WTC11 (cell line): ENCODE measurements around the gene CDK18. TPM values are rescaled to one million over a fixed set of nuclear protein-coding genes. Genes with fewer than 3 reads are reported as not detected.

Source experiments
- ATAC-seq: fragments of 200-7000 bp; cut with Tn5 transposase; 2 replicates; pipeline ENCODE4 v1.10.0; 2021; ENCODE audit warnings: mild to moderate bottlenecking, moderate library complexity
- CTCF ChIA-PET: fragments of 300-600 bp; sonication (Branson Sonifier 250); formaldehyde crosslinking; loops from one replicate; lab custom pipeline; 2021; ENCODE audit warnings: antibody characterized with exemption; lab: Charles Lee
- POLR2A ChIA-PET: fragments of 350-600 bp; sonication (Branson Sonifier 250); formaldehyde crosslinking; loops from one replicate; lab custom pipeline; 2021; ENCODE audit warnings: antibody characterized with exemption; lab: Charles Lee
- DNase-seq: peaks from one replicate; pipeline ENCODE4 v3.0.0; 2021; ENCODE audit warnings: low spot score
- H3K27ac Mint-ChIP-seq: 2 replicates; pipeline ENCODE4 v1.8.0; 2021; ENCODE audit warnings: mixed read lengths
- H3K27me3 Mint-ChIP-seq: 2 replicates; pipeline ENCODE4 v1.8.0; 2021; ENCODE audit warnings: low read depth, mild to moderate bottlenecking, moderate library complexity, mixed read lengths
- H3K36me3 Mint-ChIP-seq: 2 replicates; pipeline ENCODE4 v1.8.0; 2021; ENCODE audit warnings: mixed read lengths
- H3K4me1 Mint-ChIP-seq: 2 replicates; pipeline ENCODE4 v1.8.0; 2022; ENCODE audit warnings: mixed read lengths
- H3K4me3 Mint-ChIP-seq: 2 replicates; pipeline ENCODE4 v1.8.0; 2021; ENCODE audit warnings: mild to moderate bottlenecking, moderate library complexity, mixed read lengths
- H3K9me3 Mint-ChIP-seq: 2 replicates; pipeline ENCODE4 v1.8.0; 2021; ENCODE audit warnings: mixed read lengths
- ATF6 ChIP-seq: sonication (generic); formaldehyde crosslinking; IDR thresholded peaks from 2 replicates; pipeline ENCODE4 v1.8.1; 2023; ENCODE audit warnings: mild to moderate bottlenecking, missing genetic modification reagents
- CBFB ChIP-seq: sonication (generic); formaldehyde crosslinking; IDR thresholded peaks from 2 replicates; pipeline ENCODE4 v1.8.1; 2022; ENCODE audit warnings: mild to moderate bottlenecking, low read depth, missing genetic modification reagents
- EMX1 ChIP-seq: fragments of 250-450 bp; sonication (Bioruptor Pico); IDR thresholded peaks from 2 replicates; pipeline ENCODE4 v1.8.0; 2021; ENCODE audit warnings: mild to moderate bottlenecking
- ETV6 ChIP-seq: sonication (generic); formaldehyde crosslinking; IDR thresholded peaks from 2 replicates; pipeline ENCODE4 v1.8.1; 2022; ENCODE audit warnings: mild to moderate bottlenecking, missing genetic modification reagents
- HMGXB4 ChIP-seq: sonication (generic); formaldehyde crosslinking; IDR thresholded peaks from 2 replicates; pipeline ENCODE4 v1.8.1; 2023; ENCODE audit warnings: mild to moderate bottlenecking, moderate library complexity, missing genetic modification reagents
- MXD4 ChIP-seq: fragments of 250-450 bp; sonication (Bioruptor Pico); IDR thresholded peaks from 2 replicates; pipeline ENCODE4 v1.8.0; 2021; ENCODE audit warnings: mild to moderate bottlenecking, moderate library complexity, borderline replicate concordance
- NFATC4 ChIP-seq: fragments of 250-450 bp; sonication (Bioruptor Pico); IDR thresholded peaks from 2 replicates; pipeline ENCODE4 v1.9.0; 2021; ENCODE audit warnings: mild to moderate bottlenecking
- NFE2L1 ChIP-seq: sonication (generic); formaldehyde crosslinking; IDR thresholded peaks from 2 replicates; pipeline ENCODE4 v1.8.1; 2023; ENCODE audit warnings: missing genetic modification reagents
- SOX15 ChIP-seq: fragments of 250-450 bp; sonication (Bioruptor Pico); IDR thresholded peaks from 2 replicates; pipeline ENCODE4 v1.9.0; 2021; ENCODE audit warnings: mild to moderate bottlenecking
- TP53 ChIP-seq: sonication (generic); formaldehyde crosslinking; IDR thresholded peaks from 2 replicates; pipeline ENCODE4 v1.8.1; 2023; ENCODE audit warnings: mild to moderate bottlenecking, missing genetic modification reagents
- ZMAT4 ChIP-seq: fragments of 250-450 bp; sonication (Bioruptor Pico); IDR thresholded peaks from 2 replicates; pipeline ENCODE4 v1.9.0; 2021; ENCODE audit warnings: mild to moderate bottlenecking
- ZNF416 ChIP-seq: fragments of 250-450 bp; sonication (Bioruptor Pico); IDR thresholded peaks from 2 replicates; pipeline ENCODE4 v1.9.0; 2021; ENCODE audit warnings: mild to moderate bottlenecking, inconsistent platforms
- ZNF512 ChIP-seq: sonication (generic); formaldehyde crosslinking; IDR thresholded peaks from 2 replicates; pipeline ENCODE4 v1.8.1; 2022; ENCODE audit warnings: missing genetic modification reagents, borderline replicate concordance
- ZSCAN18 ChIP-seq: fragments of 250-450 bp; sonication (Bioruptor Pico); IDR thresholded peaks from 2 replicates; pipeline ENCODE4 v2.1.2; 2022; ENCODE audit warnings: mild to moderate bottlenecking, moderate library complexity
- total RNA-seq: library from RNA; stranded (reverse); gene quantifications from 3 replicates; pipeline ENCODE4 v1.2.3, GENCODE V29; 2021

Gene CDK18
- total RNA-seq, 1 experiment from 2014 or later: 71.9 TPM

- TF ChIP-seq ZSCAN18 (CRISPR knock-in tag) (no peak), NFATC4 (CRISPR knock-in tag) (no peak), ATF6 (no peak), ETV6 (CRISPR knock-in tag) (no peak), SOX15 (CRISPR knock-in tag) (no peak), MXD4 (no peak)
Measured at GRCh38 chr1:205572421-205572820, 68.0 kb downstream of the CDK18 start (continued).

GRCh38 chr1:205575294-205575885 is 70.9 kb downstream of the CDK18 start:
- no peaks in the 10 kb centered on the region for H3K36me3 Mint-ChIP-seq
- DNase-seq (no peak), ATAC-seq (no peak)
- H3K27me3 Mint-ChIP-seq: peaks cover 34% of the 10 kb centered on the region
- no peak overlapping the region for H3K4me3 Mint-ChIP-seq
- H3K9me3 Mint-ChIP-seq: no peaks in the 10 kb centered on the region
- peaks cover 16% of the 10 kb centered on the region for H3K4me1 Mint-ChIP-seq
- CTCF ChIA-PET: interaction anchor here (0.6 to 2.3 kb wide), 5 partner anchors 13 to 90 kb away, joined by 3 to 12 read pairs (median 6); no protein-coding TSS in a partner anchor
- POLR2A ChIA-PET: interaction anchor here (0.6 kb wide), 1 partner anchor 232 kb away, joined by 7 read pairs; no protein-coding TSS in a partner anchor
- no peak overlapping the region for H3K27ac Mint-ChIP-seq
- TF ChIP-seq CBFB (CRISPR knock-in tag) (no peak), EMX1 (no peak), ZMAT4 (CRISPR knock-in tag) (no peak)

- peaks cover 28% of the 10 kb centered on the region for H3K27me3 Mint-ChIP-seq
- CTCF ChIA-PET: interaction anchor here (0.7 to 2.3 kb wide), 2 partner anchors 16 to 82 kb away, joined by 5 to 12 read pairs; no protein-coding TSS in a partner anchor
Measured at GRCh38 chr1:205576011-205576410, 71.5 kb downstream of the CDK18 start.

More at GRCh38 chr1:205576011-205576410, 71.5 kb downstream of the CDK18 start:
- Mint-ChIP-seq H3K27ac (no peak overlapping the region), H3K4me1 (peaks cover 16% of the 10 kb centered on the region), H3K4me3 (no peak overlapping the region), H3K9me3 (no peaks in the 10 kb centered on the region), H3K36me3 (no peaks in the 10 kb centered on the region)
- no peak for TF ChIP-seq TP53 (CRISPR knock-in tag)
- TF ChIP-seq NFE2L1 (CRISPR knock-in tag): no peak
- no peak for TF ChIP-seq HMGXB4
- no peak for TF ChIP-seq ZNF512
- no peak for TF ChIP-seq ZNF416 (CRISPR knock-in tag)
- ATAC-seq (no peak), DNase-seq (no peak)
- POLR2A ChIA-PET: interaction anchor here (0.6 kb wide), 1 partner anchor 232 kb away, joined by 7 read pairs; no protein-coding TSS in a partner anchor
